ENCODE results near the gene KCNC2.

KCNC2 gene

GRCh38 chr12:75154388-75154787, 55.3 kb downstream of the KCNC2 start:
- DNase-seq (ENCODE audit: low read depth) = no peak
- no peak overlapping the region for H3K4me3 ChIP-seq (ENCODE audit: control insufficient read depth, low read depth, low read length)
- no peak for TF ChIP-seq CTCF (IDR thresholded peaks at IDR 0.05; ENCODE audit: control insufficient read depth, insufficient read depth, low read depth, low read length, missing control alignments)

- TF ChIP-seq CTCF (IDR thresholded peaks at IDR 0.05; ENCODE audit: control insufficient read depth, insufficient read depth, low read depth, low read length, missing control alignments) = no peak
Observed at GRCh38 chr12:75139196-75139595, 70.4 kb downstream of the KCNC2 start.

GRCh38 chr12:75137896-75138295, 71.7 kb downstream of the KCNC2 start:
- TF ChIP-seq CTCF (IDR thresholded peaks at IDR 0.05; ENCODE audit: control insufficient read depth, insufficient read depth, low read depth, low read length, missing control alignments) = no peak
- H3K4me3 ChIP-seq (ENCODE audit: control insufficient read depth, low read depth, low read length) = no peak overlapping the region
- no peak for DNase-seq (ENCODE audit: low read depth)

More at GRCh38 chr12:75139196-75139595, 70.4 kb downstream of the KCNC2 start:
- no peak overlapping the region for H3K4me3 ChIP-seq (ENCODE audit: control insufficient read depth, low read depth, low read length)
- no peak for DNase-seq (ENCODE audit: low read depth)

GRCh38 chr12:75135026-75135425, 74.6 kb downstream of the KCNC2 start:
- no peak for TF ChIP-seq CTCF (IDR thresholded peaks at IDR 0.05; ENCODE audit: control insufficient read depth, insufficient read depth, low read depth, low read length, missing control alignments)
- H3K4me3 ChIP-seq (ENCODE audit: control insufficient read depth, low read depth, low read length) = no peak overlapping the region
- no peak for DNase-seq (ENCODE audit: low read depth)

GRCh38 chr12:75130811-75131210, 78.8 kb downstream of the KCNC2 start:
- TF ChIP-seq CTCF (IDR thresholded peaks at IDR 0.05; ENCODE audit: control insufficient read depth, insufficient read depth, low read depth, low read length, missing control alignments) = no peak
- no peak overlapping the region for H3K4me3 ChIP-seq (ENCODE audit: control insufficient read depth, low read depth, low read length)
- no peak for DNase-seq (ENCODE audit: low read depth)

- DNase-seq (ENCODE audit: low read depth) = no peak
- TF ChIP-seq CTCF (IDR thresholded peaks at IDR 0.05; ENCODE audit: control insufficient read depth, insufficient read depth, low read depth, low read length, missing control alignments) = no peak
Observed at GRCh38 chr12:75129275-75129674, 80.4 kb downstream of the KCNC2 start.

More at GRCh38 chr12:75129275-75129674, 80.4 kb downstream of the KCNC2 start:
- H3K4me3 ChIP-seq (ENCODE audit: control insufficient read depth, low read depth, low read length) = no peak overlapping the region

All from AG09309 (cell line).